ENCODE results near the gene SHPK.

Gene SHPK

GRCh38 chr17:3600529-3601205, 35.4 kb downstream of the SHPK start:
- DNase-seq (ENCODE audit: low read depth): no peak
- H3K4me3 ChIP-seq (ENCODE audit: low read length): no peak overlapping the region
- TF ChIP-seq CTCF (IDR thresholded peaks at IDR 0.05; ENCODE audit: insufficient read depth, low read depth, low read length, missing control alignments): no peak

GRCh38 chr17:3598078-3598477, 38.0 kb downstream of the SHPK start:
- no peak for DNase-seq (ENCODE audit: low read depth)
- no peak overlapping the region for H3K4me3 ChIP-seq (ENCODE audit: low read length)
- no peak for TF ChIP-seq CTCF (IDR thresholded peaks at IDR 0.05; ENCODE audit: insufficient read depth, low read depth, low read length, missing control alignments)

- no peak for TF ChIP-seq CTCF (IDR thresholded peaks at IDR 0.05; ENCODE audit: insufficient read depth, low read depth, low read length, missing control alignments)
- no peak for DNase-seq (ENCODE audit: low read depth)
- no peak overlapping the region for H3K4me3 ChIP-seq (ENCODE audit: low read length)
Observed at GRCh38 chr17:3596804-3597464, 39.1 kb downstream of the SHPK start.

GRCh38 chr17:3594976-3595375, 41.1 kb downstream of the SHPK start:
- no peak overlapping the region for H3K4me3 ChIP-seq (ENCODE audit: low read length)
- TF ChIP-seq CTCF (IDR thresholded peaks at IDR 0.05; ENCODE audit: insufficient read depth, low read depth, low read length, missing control alignments): no peak
- DNase-seq (ENCODE audit: low read depth): no peak

GRCh38 chr17:3594051-3594800, 41.8 kb downstream of the SHPK start:
- no peak for TF ChIP-seq CTCF (IDR thresholded peaks at IDR 0.05; ENCODE audit: insufficient read depth, low read depth, low read length, missing control alignments)
- peak; percentile 65 for DNase-seq (ENCODE audit: low read depth)
- H3K4me3 ChIP-seq (ENCODE audit: low read length): no peak overlapping the region

GRCh38 chr17:3593384-3593783, 42.7 kb downstream of the SHPK start:
- DNase-seq (ENCODE audit: low read depth): no peak
- H3K4me3 ChIP-seq (ENCODE audit: low read length): no peak overlapping the region
- no peak for TF ChIP-seq CTCF (IDR thresholded peaks at IDR 0.05; ENCODE audit: insufficient read depth, low read depth, low read length, missing control alignments)
